Caco-2 (cell line): ENCODE measurements around the gene SLC35D3. TPM values are rescaled to one million over a fixed set of nuclear protein-coding genes. Genes with fewer than 3 reads are reported as not detected.
A peak's percentile ranks its signal among the peaks of the same experiment; 100 is the strongest.

Source experiments
- BruUV-seq: library from RNA; stranded (reverse); fragments of 400-500 nt; replicated peaks from 2 replicates; lab custom pipeline; 2021; lab: Mats Ljungman, UMichigan
- CTCF ChIA-PET: fragments of 300-600 bp; sonication (Branson Sonifier 250); formaldehyde crosslinking; loops from one replicate; lab custom pipeline; 2022; ENCODE audit warnings: antibody characterized with exemption; lab: Charles Lee
- POLR2A ChIA-PET: fragments of 300-600 bp; sonication (Branson Sonifier 250); formaldehyde crosslinking; loops from one replicate; lab custom pipeline; 2022; ENCODE audit warnings: antibody characterized with exemption; lab: Charles Lee
- DNase-seq, 2 experiments: peaks; one replicate each; pipeline versions ENCODE4 v3.0.0 to v3.0.0-alpha.2; 2020 to 2022
- H3K27me3 ChIP-seq: replicated peaks from 2 replicates; pipeline ENCODE4 v1.6.0; 2011; ENCODE audit warnings: low read length; ENCODE audit not compliant: control insufficient read depth, insufficient read depth
- H3K36me3 ChIP-seq: 2 replicates; pipeline ENCODE4 v1.5.1; 2011; ENCODE audit warnings: low read length; ENCODE audit not compliant: control insufficient read depth, insufficient read depth
- H3K4me1 ChIP-seq: fragments of 250-450 bp; sonication (Bioruptor Pico); 2 replicates; pipeline ENCODE4 v1.5.1; 2020; ENCODE audit warnings: mild to moderate bottlenecking
- H3K4me3 ChIP-seq: 2 replicates; pipeline ENCODE4 v1.5.1; 2011; ENCODE audit warnings: low read depth, mild to moderate bottlenecking, control low read depth, low read length
- H3K9me3 ChIP-seq: fragments of 250-450 bp; sonication (Bioruptor Pico); 2 replicates; pipeline ENCODE4 v1.5.1; 2020; ENCODE audit warnings: mild to moderate bottlenecking, moderate library complexity
- H3K27ac Mint-ChIP-seq: one replicate; pipeline ENCODE4 v1.8.0; 2022; ENCODE audit warnings: mixed read lengths; ENCODE audit not compliant: unreplicated experiment
- H3K27me3 Mint-ChIP-seq: one replicate; pipeline ENCODE4 v1.8.0; 2022; ENCODE audit warnings: mixed read lengths; ENCODE audit not compliant: insufficient read depth, unreplicated experiment
- H3K36me3 Mint-ChIP-seq: one replicate; pipeline ENCODE4 v1.8.0; 2022; ENCODE audit warnings: mild to moderate bottlenecking, mixed read lengths; ENCODE audit not compliant: insufficient read depth, unreplicated experiment
- H3K4me1 Mint-ChIP-seq: one replicate; pipeline ENCODE4 v1.8.0; 2022; ENCODE audit warnings: low read depth, mixed read lengths; ENCODE audit not compliant: unreplicated experiment
- H3K4me3 Mint-ChIP-seq: one replicate; pipeline ENCODE4 v1.8.0; 2022; ENCODE audit warnings: mild to moderate bottlenecking, moderate library complexity, mixed read lengths; ENCODE audit not compliant: unreplicated experiment
- H3K9me3 Mint-ChIP-seq: one replicate; pipeline ENCODE4 v1.8.0; 2022; ENCODE audit warnings: mixed read lengths; ENCODE audit not compliant: unreplicated experiment
- intact Hi-C: fragments of 100-400 bp; cut with micrococcal nuclease; formaldehyde crosslinking; loops from one replicate; pipeline ENCODE4 v1.10.0; 2022; ENCODE audit not compliant: unreplicated experiment
- total RNA-seq: library from RNA; stranded (reverse); gene quantifications from 2 replicates; pipeline ENCODE4 v1.2.3, GENCODE V29; 2022
- TF ChIP-seq, protein P1 (sequence below), 2 experiments: fragments of 200-600 bp in 1 of 2; IDR thresholded peaks; 1 replicate in 1 of 2; 2 replicates in 1 of 2; pipeline versions ENCODE4 v1.5.1 to v1.8.0; 2011 to 2022; ENCODE audit warnings: antibody characterized with exemption in 1 of 2, control low read depth in 1 of 2, inconsistent platforms in 1 of 2, low read depth in 1 of 2, low read length in 1 of 2, mild to moderate bottlenecking in 1 of 2, moderate library complexity in 1 of 2; ENCODE audit not compliant: insufficient read depth in 1 of 2, severe bottlenecking in 1 of 2, unreplicated experiment in 1 of 2

The SLC35D3 gene
- total RNA-seq, 1 experiment from 2014 or later = 1.4 TPM

- no peak for DNase-seq
- ChIA-PET POLR2A (no interaction called here), CTCF (no interaction called here)
- Mint-ChIP-seq H3K4me3 (no peak overlapping the region), H3K4me1 (peaks cover 13% of the 10 kb centered on the region), H3K27ac (no peak overlapping the region), H3K36me3 (no peaks in the 10 kb centered on the region), H3K9me3 (no peaks in the 10 kb centered on the region), H3K27me3 (no peaks in the 10 kb centered on the region)
- 0 out of 2 replicates have a peak, but pooled peaks cover 6% of the 10 kb centered on the region for H3K9me3 ChIP-seq
- no peaks in the 10 kb centered on the region for H3K27me3 ChIP-seq
- TF ChIP-seq, protein P1, sequence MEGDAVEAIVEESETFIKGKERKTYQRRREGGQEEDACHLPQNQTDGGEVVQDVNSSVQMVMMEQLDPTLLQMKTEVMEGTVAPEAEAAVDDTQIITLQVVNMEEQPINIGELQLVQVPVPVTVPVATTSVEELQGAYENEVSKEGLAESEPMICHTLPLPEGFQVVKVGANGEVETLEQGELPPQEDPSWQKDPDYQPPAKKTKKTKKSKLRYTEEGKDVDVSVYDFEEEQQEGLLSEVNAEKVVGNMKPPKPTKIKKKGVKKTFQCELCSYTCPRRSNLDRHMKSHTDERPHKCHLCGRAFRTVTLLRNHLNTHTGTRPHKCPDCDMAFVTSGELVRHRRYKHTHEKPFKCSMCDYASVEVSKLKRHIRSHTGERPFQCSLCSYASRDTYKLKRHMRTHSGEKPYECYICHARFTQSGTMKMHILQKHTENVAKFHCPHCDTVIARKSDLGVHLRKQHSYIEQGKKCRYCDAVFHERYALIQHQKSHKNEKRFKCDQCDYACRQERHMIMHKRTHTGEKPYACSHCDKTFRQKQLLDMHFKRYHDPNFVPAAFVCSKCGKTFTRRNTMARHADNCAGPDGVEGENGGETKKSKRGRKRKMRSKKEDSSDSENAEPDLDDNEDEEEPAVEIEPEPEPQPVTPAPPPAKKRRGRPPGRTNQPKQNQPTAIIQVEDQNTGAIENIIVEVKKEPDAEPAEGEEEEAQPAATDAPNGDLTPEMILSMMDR (IDR thresholded peaks at IDR 0.05; ENCODE audit: insufficient read depth in 1 of 2, low read depth in 1 of 2, low read length in 1 of 2, severe bottlenecking in 1 of 2, unreplicated experiment in 1 of 2) = no peak
- intact Hi-C loops = no loop called here
- H3K36me3 ChIP-seq = no peaks in the 10 kb centered on the region; the same call in 1 of the 2 replicates
- peaks cover under 1% of the 10 kb centered on the region; the same call in 1 of the 2 replicates for H3K4me1 ChIP-seq
- H3K4me3 ChIP-seq = no peak overlapping the region
- no TSS peak for BruUV-seq
Measured at GRCh38 chr6:136880748-136881460, 41.2 kb upstream of the SLC35D3 start.

- TF ChIP-seq, protein P1 (IDR thresholded peaks at IDR 0.05; ENCODE audit: insufficient read depth in 1 of 2, low read depth in 1 of 2, low read length in 1 of 2, severe bottlenecking in 1 of 2, unreplicated experiment in 1 of 2) = no peak
- CTCF ChIA-PET = no interaction called here
- no peaks in the 10 kb centered on the region for H3K36me3 Mint-ChIP-seq
Measured at GRCh38 chr6:136886091-136886490, 36.0 kb upstream of the SLC35D3 start.

DNA sequence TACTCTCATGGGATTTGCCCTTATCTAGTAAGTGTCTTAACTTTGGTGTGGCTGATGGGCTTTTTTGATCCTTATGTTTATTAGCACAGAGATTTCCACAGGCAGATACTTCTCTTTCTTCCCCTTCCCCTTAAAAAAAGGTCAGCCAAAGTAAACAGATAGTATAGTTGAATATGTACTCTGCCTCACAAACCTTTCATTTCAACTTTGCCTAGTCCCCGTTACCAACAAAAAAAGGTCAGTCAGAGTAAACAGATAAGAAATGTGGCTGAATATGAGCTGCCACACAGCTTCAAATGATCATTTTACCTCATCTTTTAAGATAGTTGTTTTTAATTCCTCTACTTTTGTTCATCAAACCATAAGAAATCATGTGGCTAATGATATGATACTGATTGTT lies 34.1 kb upstream of the SLC35D3 start:
- peaks cover 24% of the 10 kb centered on the region for H3K4me1 Mint-ChIP-seq
- POLR2A ChIA-PET = interaction anchor here (1.0 kb wide), 1 partner anchor 71 kb away, joined by 4 read pairs; no protein-coding TSS in a partner anchor
- no peak overlapping the region for H3K27ac Mint-ChIP-seq

More at GRCh38 chr6:136886091-136886490, 36.0 kb upstream of the SLC35D3 start:
- peaks cover 3% of the 10 kb centered on the region for H3K27me3 Mint-ChIP-seq
- Histone ChIP-seq H3K36me3 (no peaks in the 10 kb centered on the region; the same call in none of the 2 replicates), H3K27me3 (no peaks in the 10 kb centered on the region), H3K4me3 (no peak overlapping the region), H3K9me3 (no peaks in the 10 kb centered on the region), H3K4me1 (peaks cover 16% of the 10 kb centered on the region)
- peaks cover 26% of the 10 kb centered on the region for H3K4me1 Mint-ChIP-seq
- H3K27ac Mint-ChIP-seq = no peak overlapping the region
- DNase-seq = no peak
- intact Hi-C loops = no loop called here
- POLR2A ChIA-PET = no interaction called here
- no peaks in the 10 kb centered on the region for H3K9me3 Mint-ChIP-seq
- no TSS peak for BruUV-seq
- no peak overlapping the region for H3K4me3 Mint-ChIP-seq

More for the DNA sequence above, 34.1 kb upstream of the SLC35D3 start:
- Histone ChIP-seq H3K4me3 (no peak overlapping the region), H3K9me3 (no peaks in the 10 kb centered on the region), H3K36me3 (peaks cover 1% of the 10 kb centered on the region), H3K4me1 (peaks cover 16% of the 10 kb centered on the region), H3K27me3 (no peaks in the 10 kb centered on the region)
- intact Hi-C loops = no loop called here
- Mint-ChIP-seq H3K27me3 (peaks cover 3% of the 10 kb centered on the region), H3K36me3 (no peaks in the 10 kb centered on the region), H3K4me3 (no peak overlapping the region), H3K9me3 (no peaks in the 10 kb centered on the region)
- no TSS peak for BruUV-seq
- DNase-seq = peak in 1 of 2 experiments; percentile 63
- CTCF ChIA-PET = no interaction called here
- TF ChIP-seq, protein P1 (IDR thresholded peaks at IDR 0.05; ENCODE audit: insufficient read depth in 1 of 2, low read depth in 1 of 2, low read length in 1 of 2, severe bottlenecking in 1 of 2, unreplicated experiment in 1 of 2) = no peak
